ENCODE measurements around the gene VWA3B.

GRCh38 chr2:98216616-98217015 is 129.6 kb downstream of the VWA3B start:
- TF ChIP-seq CTCF (IDR thresholded peaks at IDR 0.05; ENCODE audit: low read length) (no peak), EZH2 (optimal IDR thresholded peaks at IDR 0.05; ENCODE audit: low read depth, low read length) (no peak), EZH2phosphoT487 (IDR thresholded peaks at IDR 0.05; ENCODE audit: low read length) (no peak)

Measured in MM.1S (cell line).